SU-DHL-6 (cell line): ENCODE results near the gene COX8C.

Experiments used
- H2AFZ ChIP-seq: fragments of 200-600 bp; sonication (generic); 2 replicates; pipeline ENCODE4 v1.6.1; 2014; ENCODE audit warnings: low read depth, mild to moderate bottlenecking, moderate library complexity, mixed read lengths, antibody characterized with exemption, low read length; ENCODE audit not compliant: severe bottlenecking
- H3F3A ChIP-seq: fragments of 200-600 bp; shearing (Covaris generic); 2 replicates; pipeline ENCODE4 v1.6.0; 2016; ENCODE audit warnings: antibody characterized with exemption, mild to moderate bottlenecking; ENCODE audit not compliant: insufficient read depth
- H3K27ac ChIP-seq: fragments of 200-600 bp; sonication (generic); 2 replicates; pipeline ENCODE4 v1.5.1; 2016; ENCODE audit warnings: low read depth, mild to moderate bottlenecking, low read length, moderate library complexity, mixed read lengths
- H3K27me3 ChIP-seq: fragments of 200-600 bp; sonication (generic), shearing (Covaris generic); 2 replicates; pipeline ENCODE4 v1.6.0; 2014; ENCODE audit warnings: mild to moderate bottlenecking, low read length
- H3K36me3 ChIP-seq: fragments of 200-600 bp; sonication (generic); 2 replicates; pipeline ENCODE4 v1.6.1; 2014; ENCODE audit warnings: mild to moderate bottlenecking, low read length, mixed read lengths
- H3K4me2 ChIP-seq: fragments of 300-600, 200-600 bp; shearing (Covaris generic), sonication (generic); 2 replicates; pipeline ENCODE4 v1.6.0; 2014; ENCODE audit warnings: low read length, low read depth, mild to moderate bottlenecking; ENCODE audit not compliant: poor library complexity, severe bottlenecking
- H3K4me3 ChIP-seq: fragments of 200-600 bp; sonication (generic); 2 replicates; pipeline ENCODE4 v1.5.1; 2014; ENCODE audit warnings: antibody characterized with exemption, low read length, mild to moderate bottlenecking, mixed read lengths; ENCODE audit not compliant: insufficient read depth, poor library complexity, severe bottlenecking
- H3K79me2 ChIP-seq: fragments of 200-600 bp; sonication (generic); 2 replicates; pipeline ENCODE4 v1.6.1; 2014; ENCODE audit warnings: mild to moderate bottlenecking, low read length, moderate library complexity; ENCODE audit not compliant: insufficient read depth
- H3K9ac ChIP-seq: fragments of 200-600 bp; sonication (generic); 2 replicates; pipeline ENCODE4 v1.7.0; 2014; ENCODE audit warnings: mild to moderate bottlenecking, low read length
- H3K9me2 ChIP-seq: fragments of 200-600 bp; sonication (generic); replicated peaks from 2 replicates; pipeline ENCODE4 v1.6.1; 2014; ENCODE audit warnings: low read length; ENCODE audit not compliant: insufficient read depth
- H3K9me3 ChIP-seq: fragments of 200-600 bp; sonication (generic); 2 replicates; pipeline ENCODE4 v1.6.1; 2014; ENCODE audit warnings: low read length, mixed read lengths; ENCODE audit not compliant: insufficient read depth
- H4K20me1 ChIP-seq: fragments of 200-600 bp; sonication (generic); 2 replicates; pipeline ENCODE4 v1.6.1; 2014; ENCODE audit warnings: low read depth, mild to moderate bottlenecking, antibody characterized with exemption, low read length, moderate library complexity, mixed read lengths
- EZH2phosphoT487 ChIP-seq: fragments of 200-600 bp; sonication (generic), shearing (Covaris generic); conservative IDR thresholded peaks from 2 replicates; pipeline ENCODE4 v1.6.1; 2018; ENCODE audit warnings: mild to moderate bottlenecking, antibody characterized with exemption, low read length, moderate library complexity, mixed read lengths
- TF ChIP-seq, protein P1 (sequence below): fragments of 200-600 bp; sonication (generic); IDR thresholded peaks from one replicate; pipeline ENCODE4 v1.5.1; 2017; ENCODE audit warnings: antibody characterized with exemption, mild to moderate bottlenecking, low read length, moderate library complexity; ENCODE audit not compliant: insufficient read depth, poor library complexity, severe bottlenecking

COX8C gene

DNA sequence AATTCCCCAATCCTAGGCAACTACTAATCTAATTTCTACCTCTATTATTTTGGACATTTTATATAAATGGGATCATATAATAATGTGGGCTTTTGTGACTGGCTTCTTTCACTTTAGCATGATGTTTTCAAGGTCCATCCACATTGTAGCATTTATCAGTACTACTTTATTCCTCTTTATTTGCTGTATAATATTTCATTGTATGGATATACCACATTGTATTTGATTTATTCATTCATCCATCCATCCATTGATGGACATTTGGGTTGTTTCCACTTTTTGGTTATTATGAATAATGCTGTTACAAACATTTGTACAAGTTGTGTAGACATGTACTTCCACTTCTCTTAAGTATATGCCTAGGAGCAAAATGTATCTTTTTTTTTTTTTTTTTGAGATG lies 31.4 kb upstream of the COX8C start:
- H2AFZ ChIP-seq = no peak overlapping the region
- peaks cover 11% of the 10 kb centered on the region; the same call in 1 of the 2 replicates for H4K20me1 ChIP-seq
- H3K9me2 ChIP-seq = no peaks in the 10 kb centered on the region
- no peak overlapping the region for H3K27ac ChIP-seq
- TF ChIP-seq EZH2phosphoT487 = no peak
- TF ChIP-seq, protein P1, sequence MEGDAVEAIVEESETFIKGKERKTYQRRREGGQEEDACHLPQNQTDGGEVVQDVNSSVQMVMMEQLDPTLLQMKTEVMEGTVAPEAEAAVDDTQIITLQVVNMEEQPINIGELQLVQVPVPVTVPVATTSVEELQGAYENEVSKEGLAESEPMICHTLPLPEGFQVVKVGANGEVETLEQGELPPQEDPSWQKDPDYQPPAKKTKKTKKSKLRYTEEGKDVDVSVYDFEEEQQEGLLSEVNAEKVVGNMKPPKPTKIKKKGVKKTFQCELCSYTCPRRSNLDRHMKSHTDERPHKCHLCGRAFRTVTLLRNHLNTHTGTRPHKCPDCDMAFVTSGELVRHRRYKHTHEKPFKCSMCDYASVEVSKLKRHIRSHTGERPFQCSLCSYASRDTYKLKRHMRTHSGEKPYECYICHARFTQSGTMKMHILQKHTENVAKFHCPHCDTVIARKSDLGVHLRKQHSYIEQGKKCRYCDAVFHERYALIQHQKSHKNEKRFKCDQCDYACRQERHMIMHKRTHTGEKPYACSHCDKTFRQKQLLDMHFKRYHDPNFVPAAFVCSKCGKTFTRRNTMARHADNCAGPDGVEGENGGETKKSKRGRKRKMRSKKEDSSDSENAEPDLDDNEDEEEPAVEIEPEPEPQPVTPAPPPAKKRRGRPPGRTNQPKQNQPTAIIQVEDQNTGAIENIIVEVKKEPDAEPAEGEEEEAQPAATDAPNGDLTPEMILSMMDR = no peak
- no peaks in the 10 kb centered on the region for H3K9me3 ChIP-seq
- H3K9ac ChIP-seq = no peak overlapping the region
- no peak overlapping the region for H3K4me3 ChIP-seq
- no peaks in the 10 kb centered on the region for H3K27me3 ChIP-seq
- no peak overlapping the region for H3K4me2 ChIP-seq
- peaks cover 6% of the 10 kb centered on the region; the same call in 1 of the 2 replicates for H3F3A ChIP-seq
- peaks cover 88% of the 10 kb centered on the region for H3K79me2 ChIP-seq
- H3K36me3 ChIP-seq = peaks cover 4% of the 10 kb centered on the region; the same call in 1 of the 2 replicates

GRCh38 chr14:93316716-93317115 lies 30.3 kb upstream of the COX8C start:
- Histone ChIP-seq H3K36me3 (peaks cover 4% of the 10 kb centered on the region; the same call in 1 of the 2 replicates), H4K20me1 (peaks cover 4% of the 10 kb centered on the region; the same call in 1 of the 2 replicates), H3K79me2 (peaks cover 96% of the 10 kb centered on the region), H3K27me3 (no peaks in the 10 kb centered on the region), H3K27ac (no peak overlapping the region), H2AFZ (no peak overlapping the region), H3K9me2 (no peaks in the 10 kb centered on the region), H3K4me3 (no peak overlapping the region), H3F3A (peaks cover 6% of the 10 kb centered on the region; the same call in 1 of the 2 replicates), H3K9me3 (no peaks in the 10 kb centered on the region), H3K9ac (no peak overlapping the region), H3K4me2 (no peak overlapping the region)
- TF ChIP-seq, protein P1 = no peak
- TF ChIP-seq EZH2phosphoT487 = no peak

GRCh38 chr14:93317210-93317874 lies 29.6 kb upstream of the COX8C start:
- H3K27me3 ChIP-seq = no peaks in the 10 kb centered on the region
- H3K79me2 ChIP-seq = peaks cover 96% of the 10 kb centered on the region
- TF ChIP-seq, protein P1 = no peak
- no peak for TF ChIP-seq EZH2phosphoT487
- H2AFZ ChIP-seq = no peak overlapping the region
- no peaks in the 10 kb centered on the region for H3K9me3 ChIP-seq
- H3K9ac ChIP-seq = no peak overlapping the region
- H3K27ac ChIP-seq = no peak overlapping the region
- H3K4me2 ChIP-seq = no peak overlapping the region
- no peak overlapping the region for H3K4me3 ChIP-seq
- H3K36me3 ChIP-seq = peaks cover 4% of the 10 kb centered on the region
- H3K9me2 ChIP-seq = no peaks in the 10 kb centered on the region
- H4K20me1 ChIP-seq = peaks cover 4% of the 10 kb centered on the region; the same call in 1 of the 2 replicates
- H3F3A ChIP-seq = peaks cover 6% of the 10 kb centered on the region; the same call in 1 of the 2 replicates
